Measurements from ENCODE around the gene SLC9B2.

DNA sequence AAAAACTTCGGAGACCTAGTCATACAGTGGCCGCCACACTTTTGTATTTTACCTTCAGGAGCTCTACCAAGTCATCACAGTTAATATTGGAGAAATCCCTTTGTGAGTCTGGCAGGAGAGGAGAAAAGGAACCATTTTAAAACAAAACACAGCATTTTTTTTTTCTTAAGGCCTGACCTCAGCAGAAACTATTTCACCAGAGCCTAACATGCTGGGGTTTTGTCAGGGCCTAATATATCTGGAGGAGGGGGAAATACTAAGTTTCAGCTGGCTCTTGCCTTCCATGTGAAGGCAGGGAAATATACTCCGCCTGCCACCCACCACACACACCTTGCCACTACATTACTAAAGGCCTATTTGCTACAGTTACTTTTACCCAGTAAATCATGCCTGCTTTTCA, 49.6 kb upstream of the SLC9B2 start:
- TF ChIP-seq, protein P1, sequence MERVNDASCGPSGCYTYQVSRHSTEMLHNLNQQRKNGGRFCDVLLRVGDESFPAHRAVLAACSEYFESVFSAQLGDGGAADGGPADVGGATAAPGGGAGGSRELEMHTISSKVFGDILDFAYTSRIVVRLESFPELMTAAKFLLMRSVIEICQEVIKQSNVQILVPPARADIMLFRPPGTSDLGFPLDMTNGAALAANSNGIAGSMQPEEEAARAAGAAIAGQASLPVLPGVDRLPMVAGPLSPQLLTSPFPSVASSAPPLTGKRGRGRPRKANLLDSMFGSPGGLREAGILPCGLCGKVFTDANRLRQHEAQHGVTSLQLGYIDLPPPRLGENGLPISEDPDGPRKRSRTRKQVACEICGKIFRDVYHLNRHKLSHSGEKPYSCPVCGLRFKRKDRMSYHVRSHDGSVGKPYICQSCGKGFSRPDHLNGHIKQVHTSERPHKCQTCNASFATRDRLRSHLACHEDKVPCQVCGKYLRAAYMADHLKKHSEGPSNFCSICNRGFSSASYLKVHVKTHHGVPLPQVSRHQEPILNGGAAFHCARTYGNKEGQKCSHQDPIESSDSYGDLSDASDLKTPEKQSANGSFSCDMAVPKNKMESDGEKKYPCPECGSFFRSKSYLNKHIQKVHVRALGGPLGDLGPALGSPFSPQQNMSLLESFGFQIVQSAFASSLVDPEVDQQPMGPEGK (CRISPR knock-in tag; IDR thresholded peaks at IDR 0.05; ENCODE audit: borderline replicate concordance), result no peak
- TF ChIP-seq ARNTL (CRISPR knock-in tag; IDR thresholded peaks at IDR 0.05; ENCODE audit: borderline replicate concordance, low read depth) (no peak), ISL1 (CRISPR knock-in tag; IDR thresholded peaks at IDR 0.05) (no peak), ESRRG (CRISPR knock-in tag; IDR thresholded peaks at IDR 0.05) (no peak), OSR1 (CRISPR knock-in tag; IDR thresholded peaks at IDR 0.05) (no peak), BACH2 (CRISPR knock-in tag; IDR thresholded peaks at IDR 0.05; ENCODE audit: borderline replicate concordance) (no peak), SNAI2 (CRISPR knock-in tag; IDR thresholded peaks at IDR 0.05) (no peak), ZFP3 (CRISPR knock-in tag; IDR thresholded peaks at IDR 0.05) (no peak), RARB (CRISPR knock-in tag; IDR thresholded peaks at IDR 0.05) (no peak)
- TF ChIP-seq, protein P2, sequence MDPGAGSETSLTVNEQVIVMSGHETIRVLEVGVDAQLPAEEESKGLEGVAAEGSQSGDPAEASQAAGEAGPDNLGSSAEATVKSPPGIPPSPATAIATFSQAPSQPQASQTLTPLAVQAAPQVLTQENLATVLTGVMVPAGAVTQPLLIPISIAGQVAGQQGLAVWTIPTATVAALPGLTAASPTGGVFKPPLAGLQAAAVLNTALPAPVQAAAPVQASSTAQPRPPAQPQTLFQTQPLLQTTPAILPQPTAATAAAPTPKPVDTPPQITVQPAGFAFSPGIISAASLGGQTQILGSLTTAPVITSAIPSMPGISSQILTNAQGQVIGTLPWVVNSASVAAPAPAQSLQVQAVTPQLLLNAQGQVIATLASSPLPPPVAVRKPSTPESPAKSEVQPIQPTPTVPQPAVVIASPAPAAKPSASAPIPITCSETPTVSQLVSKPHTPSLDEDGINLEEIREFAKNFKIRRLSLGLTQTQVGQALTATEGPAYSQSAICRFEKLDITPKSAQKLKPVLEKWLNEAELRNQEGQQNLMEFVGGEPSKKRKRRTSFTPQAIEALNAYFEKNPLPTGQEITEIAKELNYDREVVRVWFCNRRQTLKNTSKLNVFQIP (CRISPR knock-in tag; IDR thresholded peaks at IDR 0.05; ENCODE audit: borderline replicate concordance, low read depth), result no peak
- TF ChIP-seq, protein P3, sequence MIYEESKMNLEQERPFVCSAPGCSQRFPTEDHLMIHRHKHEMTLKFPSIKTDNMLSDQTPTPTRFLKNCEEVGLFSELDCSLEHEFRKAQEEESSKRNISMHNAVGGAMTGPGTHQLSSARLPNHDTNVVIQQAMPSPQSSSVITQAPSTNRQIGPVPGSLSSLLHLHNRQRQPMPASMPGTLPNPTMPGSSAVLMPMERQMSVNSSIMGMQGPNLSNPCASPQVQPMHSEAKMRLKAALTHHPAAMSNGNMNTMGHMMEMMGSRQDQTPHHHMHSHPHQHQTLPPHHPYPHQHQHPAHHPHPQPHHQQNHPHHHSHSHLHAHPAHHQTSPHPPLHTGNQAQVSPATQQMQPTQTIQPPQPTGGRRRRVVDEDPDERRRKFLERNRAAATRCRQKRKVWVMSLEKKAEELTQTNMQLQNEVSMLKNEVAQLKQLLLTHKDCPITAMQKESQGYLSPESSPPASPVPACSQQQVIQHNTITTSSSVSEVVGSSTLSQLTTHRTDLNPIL (CRISPR knock-in tag; IDR thresholded peaks at IDR 0.05; ENCODE audit: low read depth), result no peak

Measured in SK-N-SH treated with all-trans-retinoic acid at 6 μM for 48 hours (cell line).